Measurements from ENCODE around the gene SMPD3.

SMPD3 gene

GRCh38 chr16:68360956-68361355 is 87.4 kb downstream of the SMPD3 start:
- Histone ChIP-seq H3K27me3 (ENCODE audit: control insufficient read depth, insufficient read depth, low read length) (no peaks in the 10 kb centered on the region), H3K9ac (ENCODE audit: low read length) (no peak overlapping the region), H3K27ac (ENCODE audit: low read depth, low read length) (no peak overlapping the region), H3K36me3 (ENCODE audit: control insufficient read depth, insufficient read depth, low read length) (peaks cover 24% of the 10 kb centered on the region), H3K4me1 (ENCODE audit: control insufficient read depth, insufficient read depth, low read length) (peaks cover 6% of the 10 kb centered on the region; the same call in 1 of the 2 replicates), H3K4me3 (ENCODE audit: low read depth, low read length) (no peak overlapping the region), H3K9me3 (ENCODE audit: control insufficient read depth, insufficient read depth, low read depth, low read length) (no peaks in the 10 kb centered on the region)

GRCh38 chr16:68360547-68360946 is 87.8 kb downstream of the SMPD3 start:
- peaks cover 28% of the 10 kb centered on the region for H3K36me3 ChIP-seq (ENCODE audit: control insufficient read depth, insufficient read depth, low read length)
- no peaks in the 10 kb centered on the region for H3K9me3 ChIP-seq (ENCODE audit: control insufficient read depth, insufficient read depth, low read depth, low read length)
- H3K27ac ChIP-seq (ENCODE audit: low read depth, low read length) = no peak overlapping the region
- H3K4me3 ChIP-seq (ENCODE audit: low read depth, low read length) = no peak overlapping the region
- no peak overlapping the region for H3K9ac ChIP-seq (ENCODE audit: low read length)
- H3K27me3 ChIP-seq (ENCODE audit: control insufficient read depth, insufficient read depth, low read length) = no peaks in the 10 kb centered on the region
- H3K4me1 ChIP-seq (ENCODE audit: control insufficient read depth, insufficient read depth, low read length) = peaks cover 6% of the 10 kb centered on the region; the same call in 1 of the 2 replicates

GRCh38 chr16:68359398-68360191 is 88.7 kb downstream of the SMPD3 start:
- H3K36me3 ChIP-seq (ENCODE audit: control insufficient read depth, insufficient read depth, low read length) = peaks cover 37% of the 10 kb centered on the region
- peaks cover 4% of the 10 kb centered on the region; the same call in 1 of the 2 replicates for H3K4me1 ChIP-seq (ENCODE audit: control insufficient read depth, insufficient read depth, low read length)
- H3K27ac ChIP-seq (ENCODE audit: low read depth, low read length) = no peak overlapping the region
- H3K9ac ChIP-seq (ENCODE audit: low read length) = no peak overlapping the region
- no peaks in the 10 kb centered on the region for H3K27me3 ChIP-seq (ENCODE audit: control insufficient read depth, insufficient read depth, low read length)
- no peaks in the 10 kb centered on the region for H3K9me3 ChIP-seq (ENCODE audit: control insufficient read depth, insufficient read depth, low read depth, low read length)
- no peak overlapping the region for H3K4me3 ChIP-seq (ENCODE audit: low read depth, low read length)

DNA sequence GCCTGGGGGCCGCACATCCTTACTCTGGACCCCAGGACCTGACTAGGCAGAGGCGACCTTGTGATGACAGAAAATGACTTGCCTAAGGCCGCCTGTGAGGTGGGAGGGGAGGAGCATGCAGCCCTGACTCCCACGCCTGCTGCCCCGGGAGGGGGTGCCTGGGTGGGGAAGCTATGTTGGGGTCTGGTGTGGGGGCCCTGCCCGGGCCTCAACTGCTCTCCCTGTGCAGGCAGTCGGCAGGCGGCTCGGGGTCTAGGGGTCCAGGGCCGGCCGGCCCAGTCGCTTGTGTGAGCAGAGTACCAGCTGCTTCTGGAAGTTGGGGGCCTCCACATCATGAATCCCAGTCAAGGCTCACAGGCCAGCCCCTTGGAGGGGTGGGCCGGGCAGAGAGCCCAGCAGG is 89.4 kb downstream of the SMPD3 start:
- no peak overlapping the region for H3K9ac ChIP-seq (ENCODE audit: low read length)
- no peaks in the 10 kb centered on the region for H3K9me3 ChIP-seq (ENCODE audit: control insufficient read depth, insufficient read depth, low read depth, low read length)
- H3K36me3 ChIP-seq (ENCODE audit: control insufficient read depth, insufficient read depth, low read length) = peaks cover 43% of the 10 kb centered on the region
- H3K4me1 ChIP-seq (ENCODE audit: control insufficient read depth, insufficient read depth, low read length) = no peaks in the 10 kb centered on the region; the same call in 1 of the 2 replicates
- no peak overlapping the region for H3K27ac ChIP-seq (ENCODE audit: low read depth, low read length)
- no peaks in the 10 kb centered on the region for H3K27me3 ChIP-seq (ENCODE audit: control insufficient read depth, insufficient read depth, low read length)
- H3K4me3 ChIP-seq (ENCODE audit: low read depth, low read length) = no peak overlapping the region

DNA sequence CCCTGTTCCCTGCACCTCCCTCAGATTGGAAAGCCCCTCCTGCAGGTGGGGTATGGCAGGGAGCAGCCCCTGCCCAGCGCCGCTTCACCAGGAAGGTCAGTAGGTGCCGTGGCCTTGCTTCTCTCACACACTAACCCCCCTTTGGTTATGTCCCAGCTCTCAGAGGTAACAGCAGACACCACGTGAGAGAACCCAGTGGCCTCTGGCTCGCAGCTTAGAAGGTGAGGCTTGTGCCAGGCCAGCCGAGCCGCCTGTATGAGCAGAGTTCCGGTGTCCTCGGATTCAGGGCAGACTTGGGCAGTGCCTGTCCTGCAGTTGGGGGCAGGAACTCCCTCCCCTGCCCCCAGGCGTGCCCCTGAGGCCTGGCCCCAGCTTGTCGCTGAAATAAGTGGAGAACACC is 90.4 kb downstream of the SMPD3 start:
- no peaks in the 10 kb centered on the region for H3K27me3 ChIP-seq (ENCODE audit: control insufficient read depth, insufficient read depth, low read length)
- H3K36me3 ChIP-seq (ENCODE audit: control insufficient read depth, insufficient read depth, low read length) = peaks cover 54% of the 10 kb centered on the region
- H3K27ac ChIP-seq (ENCODE audit: low read depth, low read length) = no peak overlapping the region
- H3K4me3 ChIP-seq (ENCODE audit: low read depth, low read length) = no peak overlapping the region
- no peaks in the 10 kb centered on the region for H3K9me3 ChIP-seq (ENCODE audit: control insufficient read depth, insufficient read depth, low read depth, low read length)
- no peak overlapping the region for H3K9ac ChIP-seq (ENCODE audit: low read length)
- H3K4me1 ChIP-seq (ENCODE audit: control insufficient read depth, insufficient read depth, low read length) = no peaks in the 10 kb centered on the region

- Histone ChIP-seq H3K27ac (ENCODE audit: low read depth, low read length) (no peak overlapping the region), H3K27me3 (ENCODE audit: control insufficient read depth, insufficient read depth, low read length) (no peaks in the 10 kb centered on the region), H3K36me3 (ENCODE audit: control insufficient read depth, insufficient read depth, low read length) (peaks cover 58% of the 10 kb centered on the region), H3K4me1 (ENCODE audit: control insufficient read depth, insufficient read depth, low read length) (no peaks in the 10 kb centered on the region), H3K9ac (ENCODE audit: low read length) (no peak overlapping the region), H3K4me3 (ENCODE audit: low read depth, low read length) (no peak overlapping the region), H3K9me3 (ENCODE audit: control insufficient read depth, insufficient read depth, low read depth, low read length) (no peaks in the 10 kb centered on the region)
Observed at GRCh38 chr16:68357521-68357922, 90.8 kb downstream of the SMPD3 start.

DNA sequence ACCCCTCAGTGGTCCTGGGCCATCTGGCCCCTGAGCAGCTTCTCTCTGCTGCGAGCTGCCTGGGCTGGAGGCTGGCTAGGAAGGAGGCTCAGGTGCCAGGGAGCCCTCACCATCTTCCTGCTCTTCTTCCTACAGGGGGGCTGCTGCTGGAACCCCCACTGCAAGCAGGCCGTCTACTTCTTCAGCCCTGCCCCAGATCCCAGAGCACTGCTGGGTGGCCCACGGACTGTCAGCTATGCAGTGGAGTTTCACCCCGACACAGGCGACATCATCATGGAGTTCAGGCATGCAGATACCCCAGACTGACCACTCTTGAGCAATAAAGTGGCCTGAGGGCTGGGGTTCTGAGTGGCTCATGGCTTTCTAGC is 91.4 kb downstream of the SMPD3 start:
- Histone ChIP-seq H3K36me3 (ENCODE audit: control insufficient read depth, insufficient read depth, low read length) (peaks cover 63% of the 10 kb centered on the region), H3K4me1 (ENCODE audit: control insufficient read depth, insufficient read depth, low read length) (no peaks in the 10 kb centered on the region), H3K9me3 (ENCODE audit: control insufficient read depth, insufficient read depth, low read depth, low read length) (no peaks in the 10 kb centered on the region), H3K27me3 (ENCODE audit: control insufficient read depth, insufficient read depth, low read length) (no peaks in the 10 kb centered on the region), H3K27ac (ENCODE audit: low read depth, low read length) (no peak overlapping the region), H3K4me3 (ENCODE audit: low read depth, low read length) (no peak overlapping the region), H3K9ac (ENCODE audit: low read length) (no peak overlapping the region)

GRCh38 chr16:68356249-68356918 is 91.9 kb downstream of the SMPD3 start:
- peak overlapping the region; percentile 11 for H3K9ac ChIP-seq (ENCODE audit: low read length)
- no peaks in the 10 kb centered on the region for H3K27me3 ChIP-seq (ENCODE audit: control insufficient read depth, insufficient read depth, low read length)
- no peaks in the 10 kb centered on the region for H3K9me3 ChIP-seq (ENCODE audit: control insufficient read depth, insufficient read depth, low read depth, low read length)
- peaks cover 69% of the 10 kb centered on the region for H3K36me3 ChIP-seq (ENCODE audit: control insufficient read depth, insufficient read depth, low read length)
- no peak overlapping the region for H3K4me3 ChIP-seq (ENCODE audit: low read depth, low read length)
- no peaks in the 10 kb centered on the region for H3K4me1 ChIP-seq (ENCODE audit: control insufficient read depth, insufficient read depth, low read length)
- no peak overlapping the region for H3K27ac ChIP-seq (ENCODE audit: low read depth, low read length)

GRCh38 chr16:68355447-68356248 is 92.7 kb downstream of the SMPD3 start:
- no peaks in the 10 kb centered on the region for H3K27me3 ChIP-seq (ENCODE audit: control insufficient read depth, insufficient read depth, low read length)
- H3K27ac ChIP-seq (ENCODE audit: low read depth, low read length) = no peak overlapping the region
- no peaks in the 10 kb centered on the region for H3K9me3 ChIP-seq (ENCODE audit: control insufficient read depth, insufficient read depth, low read depth, low read length)
- H3K4me1 ChIP-seq (ENCODE audit: control insufficient read depth, insufficient read depth, low read length) = no peaks in the 10 kb centered on the region
- H3K36me3 ChIP-seq (ENCODE audit: control insufficient read depth, insufficient read depth, low read length) = peaks cover 75% of the 10 kb centered on the region
- H3K4me3 ChIP-seq (ENCODE audit: low read depth, low read length) = no peak overlapping the region
- peak overlapping the region; percentile 11 for H3K9ac ChIP-seq (ENCODE audit: low read length)

- peaks cover 82% of the 10 kb centered on the region for H3K36me3 ChIP-seq (ENCODE audit: control insufficient read depth, insufficient read depth, low read length)
Observed at GRCh38 chr16:68354816-68355215, 93.5 kb downstream of the SMPD3 start.

DNA sequence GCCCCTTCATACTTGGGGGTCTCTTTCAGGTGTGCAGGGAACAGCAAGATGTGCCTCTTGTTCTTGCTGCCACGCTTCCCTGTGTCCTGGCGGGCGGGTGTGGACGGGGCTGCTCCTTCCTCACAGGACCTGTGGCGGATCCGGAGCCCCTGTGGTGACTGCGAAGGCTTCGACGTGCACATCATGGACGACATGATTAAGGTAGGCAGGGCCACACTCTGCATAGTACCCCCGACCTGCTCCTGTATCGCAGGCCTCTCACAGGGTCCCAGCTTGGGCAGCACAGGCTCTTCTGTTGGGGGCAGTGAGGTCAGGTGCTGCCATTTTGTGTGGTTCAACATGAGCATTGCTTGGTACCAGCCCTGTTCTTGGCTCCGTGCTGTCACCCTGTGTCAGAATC is 94.9 kb downstream of the SMPD3 start:
- Histone ChIP-seq H3K27ac (ENCODE audit: low read depth, low read length) (no peak overlapping the region), H3K9ac (ENCODE audit: low read length) (no peak overlapping the region), H3K36me3 (ENCODE audit: control insufficient read depth, insufficient read depth, low read length) (peaks cover 96% of the 10 kb centered on the region), H3K9me3 (ENCODE audit: control insufficient read depth, insufficient read depth, low read depth, low read length) (no peaks in the 10 kb centered on the region), H3K4me1 (ENCODE audit: control insufficient read depth, insufficient read depth, low read length) (no peaks in the 10 kb centered on the region), H3K4me3 (ENCODE audit: low read depth, low read length) (no peak overlapping the region), H3K27me3 (ENCODE audit: control insufficient read depth, insufficient read depth, low read length) (no peaks in the 10 kb centered on the region)

More at GRCh38 chr16:68354816-68355215, 93.5 kb downstream of the SMPD3 start:
- Histone ChIP-seq H3K27ac (ENCODE audit: low read depth, low read length) (no peak overlapping the region), H3K4me1 (ENCODE audit: control insufficient read depth, insufficient read depth, low read length) (no peaks in the 10 kb centered on the region), H3K27me3 (ENCODE audit: control insufficient read depth, insufficient read depth, low read length) (no peaks in the 10 kb centered on the region), H3K9ac (ENCODE audit: low read length) (no peak overlapping the region), H3K9me3 (ENCODE audit: control insufficient read depth, insufficient read depth, low read depth, low read length) (no peaks in the 10 kb centered on the region), H3K4me3 (ENCODE audit: low read depth, low read length) (no peak overlapping the region)

All from HUES6 (cell line).